Hepatocyte (in vitro differentiated cells): ENCODE data around the gene PGC. TPM values are rescaled to one million over a fixed set of nuclear protein-coding genes. Genes with fewer than 3 reads are reported as not detected.

Experiments
- DNase-seq: peaks from one replicate; pipeline ENCODE4 v3.0.0-alpha.2; 2016; ENCODE audit warnings: low spot score
- H2AFZ ChIP-seq: fragments of 200-600 bp; sonication (generic); 2 replicates; pipeline ENCODE4 v1.6.0; 2016; ENCODE audit warnings: antibody characterized with exemption, mild to moderate bottlenecking
- H3K27ac ChIP-seq: fragments of 200-600 bp; sonication (generic); 2 replicates; pipeline ENCODE4 v1.5.1; 2016; ENCODE audit warnings: mild to moderate bottlenecking
- H3K27me3 ChIP-seq: fragments of 200-600 bp; sonication (generic); 2 replicates; pipeline ENCODE4 v1.6.1; 2016
- H3K36me3 ChIP-seq: fragments of 200-600 bp; sonication (generic); replicated peaks from 2 replicates; pipeline ENCODE4 v1.5.1; 2016; ENCODE audit warnings: low read depth; ENCODE audit not compliant: insufficient read depth
- H3K4me1 ChIP-seq: fragments of 200-600 bp; sonication (generic); 2 replicates; pipeline ENCODE4 v1.5.1; 2016; ENCODE audit warnings: mild to moderate bottlenecking, moderate library complexity; ENCODE audit not compliant: insufficient read depth
- H3K4me2 ChIP-seq: fragments of 200-600 bp; sonication (generic); 2 replicates; pipeline ENCODE4 v1.6.0; 2016
- H3K4me3 ChIP-seq: fragments of 200-600 bp; sonication (generic); 2 replicates; pipeline ENCODE4 v1.5.1; 2016; ENCODE audit warnings: mild to moderate bottlenecking
- H3K79me2 ChIP-seq: fragments of 200-600 bp; sonication (generic); 2 replicates; pipeline ENCODE4 v1.6.0; 2017; ENCODE audit warnings: mild to moderate bottlenecking
- H3K9me2 ChIP-seq: fragments of 200-600 bp; sonication (generic); replicated peaks from 2 replicates; pipeline ENCODE4 v1.6.0; 2017; ENCODE audit warnings: mild to moderate bottlenecking; ENCODE audit not compliant: insufficient read depth
- H3K9me3 ChIP-seq: fragments of 200-600 bp; sonication (generic); 2 replicates; pipeline ENCODE4 v1.5.1; 2016; ENCODE audit warnings: low read depth, mild to moderate bottlenecking
- H4K20me1 ChIP-seq: fragments of 200-600 bp; sonication (generic); 2 replicates; pipeline ENCODE4 v1.6.0; 2016; ENCODE audit warnings: mild to moderate bottlenecking; ENCODE audit not compliant: insufficient read depth, poor library complexity, severe bottlenecking
- EZH2 ChIP-seq: fragments of 200-600 bp; sonication (generic); IDR thresholded peaks from 2 replicates; pipeline ENCODE4 v1.6.1; 2016; ENCODE audit warnings: antibody characterized with exemption, mild to moderate bottlenecking, borderline replicate concordance
- EZH2phosphoT487 ChIP-seq: fragments of 200-600 bp; sonication (generic); IDR thresholded peaks from one replicate; pipeline ENCODE4 v1.6.1; 2018; ENCODE audit warnings: antibody characterized with exemption, mild to moderate bottlenecking, low read depth, moderate library complexity; ENCODE audit not compliant: unreplicated experiment, severe bottlenecking
- WGBS: methylation state at CpG from one replicate; pipeline ENCODE4 v1.1.6; 2016; ENCODE audit warnings: low lambda C conversion rate; ENCODE audit errors: missing lambda C conversion rate; 5-methylcytosine and 5-hydroxymethylcytosine counted together
- polyA plus RNA-seq: library from polyadenylated mRNA; unstranded; fragments of >200 nt; fragmentation: Nextera tagmentation; extraction: Ambion mirVana; gene quantifications from 2 replicates; pipeline ENCODE4 v1.2.1, GENCODE V29; 2016
- total RNA-seq: library from RNA; depleted of rRNA; stranded (reverse); fragments of >200 nt; gene quantifications from 2 replicates; pipeline ENCODE4 v1.2.3, GENCODE V29; 2014
- TF ChIP-seq, protein P1 (sequence below): fragments of 200-600 bp; sonication (generic); IDR thresholded peaks from 2 replicates; pipeline ENCODE4 v1.5.1; 2016; ENCODE audit warnings: antibody characterized with exemption, mild to moderate bottlenecking; ENCODE audit not compliant: poor library complexity

The PGC gene
- total and polyA plus RNA-seq, 2 experiments from 2014 or later, result 109 to 114 TPM

DNA sequence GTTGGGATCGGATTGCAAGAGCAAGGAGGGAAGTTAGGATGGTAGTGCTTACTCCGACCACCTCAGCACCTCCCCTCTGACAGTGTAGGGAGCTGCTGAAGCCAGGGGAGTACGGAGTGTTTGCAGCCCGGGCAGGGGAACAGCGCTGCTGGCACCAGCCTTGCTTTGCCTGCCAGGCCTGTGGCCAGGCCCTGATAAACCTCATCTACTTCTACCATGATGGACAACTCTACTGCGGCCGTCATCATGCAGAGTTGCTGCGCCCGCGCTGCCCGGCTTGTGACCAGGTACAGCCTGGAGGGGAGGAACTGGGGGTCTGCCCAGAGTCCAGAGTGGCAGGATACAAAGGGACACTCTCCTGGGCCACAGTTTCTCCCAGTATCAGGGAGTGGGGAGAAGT, 38.1 kb upstream of the PGC start:
- Histone ChIP-seq H3K9me3 (no peaks in the 10 kb centered on the region), H3K27me3 (no peaks in the 10 kb centered on the region), H3K27ac (no peak overlapping the region), H3K9me2 (no peaks in the 10 kb centered on the region), H2AFZ (no peak overlapping the region), H3K4me2 (no peak overlapping the region), H4K20me1 (no peaks in the 10 kb centered on the region), H3K4me1 (peaks cover 13% of the 10 kb centered on the region), H3K36me3 (no peaks in the 10 kb centered on the region), H3K79me2 (peaks cover 25% of the 10 kb centered on the region), H3K4me3 (no peak overlapping the region)
- WGBS, result 91% methylated on average over 11 of the region's 11 CpGs
- no peak for TF ChIP-seq EZH2
- TF ChIP-seq, protein P1, sequence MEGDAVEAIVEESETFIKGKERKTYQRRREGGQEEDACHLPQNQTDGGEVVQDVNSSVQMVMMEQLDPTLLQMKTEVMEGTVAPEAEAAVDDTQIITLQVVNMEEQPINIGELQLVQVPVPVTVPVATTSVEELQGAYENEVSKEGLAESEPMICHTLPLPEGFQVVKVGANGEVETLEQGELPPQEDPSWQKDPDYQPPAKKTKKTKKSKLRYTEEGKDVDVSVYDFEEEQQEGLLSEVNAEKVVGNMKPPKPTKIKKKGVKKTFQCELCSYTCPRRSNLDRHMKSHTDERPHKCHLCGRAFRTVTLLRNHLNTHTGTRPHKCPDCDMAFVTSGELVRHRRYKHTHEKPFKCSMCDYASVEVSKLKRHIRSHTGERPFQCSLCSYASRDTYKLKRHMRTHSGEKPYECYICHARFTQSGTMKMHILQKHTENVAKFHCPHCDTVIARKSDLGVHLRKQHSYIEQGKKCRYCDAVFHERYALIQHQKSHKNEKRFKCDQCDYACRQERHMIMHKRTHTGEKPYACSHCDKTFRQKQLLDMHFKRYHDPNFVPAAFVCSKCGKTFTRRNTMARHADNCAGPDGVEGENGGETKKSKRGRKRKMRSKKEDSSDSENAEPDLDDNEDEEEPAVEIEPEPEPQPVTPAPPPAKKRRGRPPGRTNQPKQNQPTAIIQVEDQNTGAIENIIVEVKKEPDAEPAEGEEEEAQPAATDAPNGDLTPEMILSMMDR, result no peak
- TF ChIP-seq EZH2phosphoT487, result no peak
- no peak for DNase-seq

DNA sequence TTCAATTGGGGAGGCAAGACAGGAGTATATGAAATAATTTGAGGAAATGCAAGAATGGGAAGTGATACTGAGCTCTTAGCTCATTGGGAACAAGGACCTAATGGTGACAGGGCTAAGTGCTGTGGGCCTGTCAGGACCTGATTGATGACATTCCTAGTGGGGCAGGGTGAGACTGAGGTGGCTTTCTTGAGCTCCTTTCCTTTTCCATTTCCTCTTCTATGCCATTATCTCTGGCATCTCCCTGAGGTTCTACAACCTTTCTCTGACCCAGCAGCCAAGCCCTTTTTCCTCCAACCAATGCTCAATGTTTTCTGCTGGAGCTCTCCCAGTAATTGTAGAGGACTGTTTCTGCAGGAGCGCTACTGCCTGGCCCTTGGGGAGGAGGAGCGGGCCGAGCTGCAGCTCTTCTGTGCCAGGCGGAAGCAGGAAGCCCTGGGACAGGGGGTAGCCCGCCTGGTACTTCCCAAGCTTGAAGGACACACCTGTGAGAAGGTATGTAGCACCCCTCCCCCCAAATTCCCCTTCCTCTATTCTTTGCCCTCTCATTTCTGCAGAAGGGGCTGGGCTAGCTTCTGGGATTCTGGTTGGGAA, 37.5 kb upstream of the PGC start:
- Histone ChIP-seq H3K4me3 (no peak overlapping the region), H4K20me1 (no peaks in the 10 kb centered on the region), H3K27me3 (no peaks in the 10 kb centered on the region), H3K79me2 (peaks cover 20% of the 10 kb centered on the region), H3K9me3 (no peaks in the 10 kb centered on the region), H3K27ac (no peak overlapping the region), H3K9me2 (no peaks in the 10 kb centered on the region), H3K4me1 (peaks cover 13% of the 10 kb centered on the region), H2AFZ (no peak overlapping the region), H3K4me2 (no peak overlapping the region), H3K36me3 (no peaks in the 10 kb centered on the region)
- 78% methylated on average over 5 of the region's 5 CpGs for WGBS
- no peak for TF ChIP-seq EZH2phosphoT487
- TF ChIP-seq EZH2, result no peak
- TF ChIP-seq, protein P1, result no peak
- DNase-seq, result no peak

DNA sequence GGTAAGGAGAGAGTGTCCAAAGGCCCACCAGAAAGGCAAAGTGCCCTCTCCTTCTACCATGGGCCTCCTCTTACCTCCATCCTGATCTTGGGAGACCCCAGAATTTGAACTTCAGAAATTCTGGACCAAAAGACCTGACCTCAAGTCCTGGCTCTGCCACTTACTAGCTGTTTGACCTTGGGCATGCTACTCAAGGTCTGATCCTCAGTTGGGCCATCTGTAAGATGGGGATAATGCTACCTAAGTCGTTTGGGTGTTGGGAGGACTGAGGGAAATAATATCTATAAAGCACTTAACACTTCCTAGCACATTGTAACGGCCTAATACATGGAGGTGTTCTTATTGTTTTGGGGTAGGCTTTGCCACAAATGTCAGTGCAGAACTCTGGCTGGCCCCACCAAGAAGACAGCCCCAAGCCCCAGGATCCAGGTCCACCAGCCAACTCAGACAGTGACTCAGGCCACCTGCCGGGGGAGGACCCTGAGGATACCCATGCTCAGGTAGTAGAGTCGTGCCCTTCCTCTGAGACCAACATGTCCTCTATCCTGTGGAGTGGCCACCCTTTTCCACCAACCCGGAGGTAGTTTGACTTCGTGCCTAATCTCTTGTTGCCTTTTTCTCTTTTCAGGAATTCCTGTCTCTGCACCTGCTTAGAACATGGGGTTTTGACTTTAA, 36.0 kb upstream of the PGC start:
- Histone ChIP-seq H3K4me1 (peaks cover 21% of the 10 kb centered on the region), H4K20me1 (no peaks in the 10 kb centered on the region), H3K4me3 (no peak overlapping the region), H3K27ac (no peak overlapping the region), H3K27me3 (no peaks in the 10 kb centered on the region), H3K4me2 (no peak overlapping the region), H3K36me3 (no peaks in the 10 kb centered on the region), H3K9me3 (no peaks in the 10 kb centered on the region), H2AFZ (no peak overlapping the region), H3K9me2 (no peaks in the 10 kb centered on the region), H3K79me2 (peaks cover 14% of the 10 kb centered on the region)
- DNase-seq, result no peak
- WGBS, result 84% methylated on average over 6 of the region's 6 CpGs
- no peak for TF ChIP-seq EZH2
- TF ChIP-seq, protein P1, result no peak
- no peak for TF ChIP-seq EZH2phosphoT487
